Left kidney (tissue), 2 donors: ENCODE results near the gene TBX2. TPM values are rescaled to one million over a fixed set of nuclear protein-coding genes. Genes with fewer than 3 reads are reported as not detected.

Experiments used
- DNase-seq: peaks from one replicate; pipeline ENCODE4 v3.0.0-alpha.2; 2013
- polyA plus RNA-seq: library from polyadenylated mRNA; unstranded; fragments of 120-200 nt; gene quantifications from one replicate; pipeline ENCODE4 v1.2.1, GENCODE V29; 2013; ENCODE audit not compliant: insufficient read length

The TBX2 gene
- polyA plus RNA-seq, 1 donor = 55.9 TPM

GRCh38 chr17:61386251-61386650 is 13.4 kb upstream of the TBX2 start:
- DNase-seq = no peak

DNA sequence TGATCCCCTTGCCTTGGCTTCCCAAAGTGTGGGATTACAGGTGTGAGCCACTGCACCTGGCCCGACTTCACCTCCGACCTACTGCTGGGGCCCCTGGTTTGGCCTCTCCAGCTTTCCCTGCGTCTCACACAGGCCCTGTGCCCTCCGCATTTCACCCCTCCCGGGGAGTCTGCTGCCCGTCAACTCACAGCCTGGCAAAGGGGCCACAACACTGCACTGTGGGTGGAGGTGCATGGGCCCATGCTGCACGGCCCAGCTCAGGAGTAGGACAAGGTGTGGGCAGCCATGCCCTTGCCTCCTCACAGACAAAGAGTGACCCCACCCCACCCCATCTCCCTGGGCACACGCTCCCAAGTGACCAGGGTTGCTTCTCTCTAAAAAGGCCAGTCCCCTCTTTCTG is 12.6 kb upstream of the TBX2 start:
- DNase-seq = no peak

DNA sequence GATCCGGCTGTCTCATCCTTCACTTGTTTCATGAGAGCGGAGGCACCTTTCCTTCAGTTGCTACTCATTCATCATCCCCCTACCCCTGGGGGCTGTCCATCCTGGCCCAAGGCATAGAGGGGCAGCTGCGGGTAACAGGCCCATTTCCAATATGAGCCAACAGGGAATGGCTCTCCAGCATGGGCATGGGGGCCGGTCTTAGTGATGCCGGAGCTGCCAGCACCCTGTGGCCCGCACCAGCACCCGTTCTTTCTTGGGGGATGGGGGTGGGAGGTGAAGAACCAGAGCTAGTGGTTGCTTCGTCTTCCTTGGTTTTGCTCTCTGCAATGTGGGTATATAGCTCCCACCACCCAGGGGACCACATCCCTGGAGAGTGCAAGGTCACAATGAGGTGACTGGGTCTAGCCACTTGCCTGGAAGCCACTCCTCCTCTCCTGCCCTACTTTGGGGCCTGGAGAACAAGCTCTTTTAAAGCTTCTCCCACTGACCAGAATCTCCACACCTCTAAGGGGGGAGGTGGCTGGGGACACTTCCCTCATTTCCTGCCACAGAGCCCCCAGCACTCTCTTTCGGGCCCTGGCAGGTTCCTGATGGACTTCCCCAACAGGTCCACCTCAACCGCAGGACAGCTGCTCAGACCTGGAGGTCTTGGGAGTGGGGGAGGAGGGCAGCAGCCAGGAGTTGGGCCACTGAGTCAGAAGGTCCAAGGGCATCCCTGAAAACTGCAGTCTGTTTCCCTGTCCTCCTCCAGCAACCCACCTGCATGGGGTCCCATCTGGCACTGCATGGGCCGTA is 11.9 kb upstream of the TBX2 start:
- DNase-seq = no peak

- DNase-seq = no peak
Measured at GRCh38 chr17:61388561-61389356, 10.9 kb upstream of the TBX2 start.

DNA sequence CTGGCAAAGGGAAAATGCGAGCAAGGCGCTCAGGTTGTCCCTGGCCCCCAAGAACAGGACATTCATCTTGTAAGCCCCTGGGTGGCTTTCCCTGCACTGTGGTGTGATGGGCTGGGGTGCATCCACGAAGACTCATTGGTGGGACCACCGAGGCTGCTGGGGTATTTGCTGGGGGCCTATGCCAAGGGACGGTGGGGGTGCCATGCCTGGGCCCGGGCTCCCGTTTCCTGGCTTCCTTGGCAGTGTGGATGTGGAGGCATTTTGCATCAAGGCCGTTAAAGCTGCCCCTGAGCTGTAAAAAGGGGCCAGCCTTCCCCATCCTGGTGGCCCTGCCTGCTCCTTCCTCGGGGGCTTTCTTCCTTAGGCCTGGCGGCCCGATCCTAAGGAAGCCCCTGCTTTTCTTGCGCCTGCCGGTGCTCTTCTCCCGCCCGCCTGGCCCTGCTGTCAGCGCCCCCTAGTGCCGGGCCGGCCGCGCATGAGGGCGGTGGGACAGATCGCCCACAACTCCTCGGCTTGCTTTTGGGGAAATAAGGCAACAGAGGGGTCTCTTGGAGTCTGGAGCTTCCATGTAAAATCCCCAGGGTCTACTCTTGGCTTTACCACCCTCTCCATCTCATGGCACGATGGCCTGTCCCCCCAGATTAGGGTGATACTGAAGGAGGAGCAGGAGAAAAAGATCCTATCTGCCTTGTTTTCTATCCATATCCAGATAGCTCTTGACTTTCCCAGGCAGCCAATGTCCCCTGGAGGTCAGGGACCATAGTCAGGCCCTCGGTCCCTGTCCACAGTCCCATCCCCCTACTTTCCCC is 9.8 kb upstream of the TBX2 start:
- no peak for DNase-seq

DNA sequence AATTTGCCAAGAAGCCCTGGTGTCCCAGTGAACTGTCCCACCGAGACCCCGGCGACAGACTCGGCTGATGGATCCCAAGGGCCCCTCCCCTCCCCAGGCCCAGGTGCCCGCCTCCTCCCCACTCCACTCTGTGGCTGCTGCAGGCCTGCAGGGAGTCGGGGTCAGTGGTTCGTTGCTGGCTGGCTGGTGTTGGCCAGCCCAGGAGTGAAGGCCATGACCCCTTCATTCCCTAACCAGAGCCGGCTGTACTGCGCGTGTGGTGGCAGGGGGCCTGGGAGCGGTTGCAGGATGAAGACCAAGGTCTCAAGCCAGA is 9.2 kb upstream of the TBX2 start:
- DNase-seq = no peak

DNA sequence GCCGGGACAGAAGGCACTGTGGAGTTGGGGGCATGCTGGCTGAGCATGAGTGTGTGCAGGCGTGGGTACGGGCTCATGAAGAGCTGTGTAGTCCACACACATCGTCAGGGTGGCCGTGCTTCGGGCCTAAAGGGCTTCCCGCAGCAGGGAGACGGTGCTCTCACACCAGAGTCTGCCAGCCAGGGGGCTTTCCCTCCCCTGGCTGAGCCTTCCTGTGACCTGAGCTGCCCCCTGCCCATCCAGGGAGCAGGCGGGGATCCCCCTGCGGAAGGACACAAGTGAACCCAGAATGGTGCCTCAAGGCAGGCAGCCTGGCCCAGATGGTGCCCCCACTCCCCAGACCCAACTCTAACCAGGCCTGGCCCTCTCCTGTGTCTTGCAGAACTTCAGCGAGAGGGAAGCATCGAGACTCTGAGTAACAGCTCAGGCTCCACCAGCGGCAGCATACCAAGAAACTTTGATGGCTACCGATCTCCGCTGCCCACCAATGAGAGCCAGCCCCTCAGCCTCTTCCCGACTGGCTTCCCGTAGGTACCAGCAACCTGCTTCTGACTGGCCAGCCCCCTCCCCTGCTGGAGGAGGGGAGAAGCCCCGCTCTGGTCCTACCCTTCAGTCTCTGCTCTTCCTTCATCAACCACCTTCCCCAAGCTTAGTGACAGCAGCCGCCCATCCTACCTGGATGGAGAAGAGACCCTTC is 7.9 kb upstream of the TBX2 start:
- DNase-seq = no peak

DNA sequence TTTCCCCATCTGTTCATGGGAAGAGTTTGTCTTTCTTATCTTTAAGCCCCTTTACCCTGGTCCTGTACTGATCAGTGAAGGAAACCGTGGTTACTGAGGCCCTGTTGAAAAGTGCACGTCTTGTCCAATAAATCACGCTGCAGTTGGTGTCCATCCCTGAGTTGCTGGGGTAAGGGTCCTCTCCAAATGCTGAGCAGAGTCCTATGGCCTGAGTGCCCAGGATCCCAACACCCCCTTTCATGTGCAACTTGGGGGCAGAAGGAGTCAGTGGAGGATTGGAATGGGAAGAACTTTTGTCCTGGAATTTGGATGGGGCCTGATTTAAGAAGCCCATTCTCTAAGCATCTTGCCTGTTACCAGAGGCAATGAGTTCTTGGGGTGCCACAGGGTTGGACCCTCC is 7.0 kb upstream of the TBX2 start:
- no peak for DNase-seq

GRCh38 chr17:61393550-61393903 is 6.1 kb upstream of the TBX2 start:
- no peak for DNase-seq

- DNase-seq = no peak
Measured at GRCh38 chr17:61393904-61394629, 5.6 kb upstream of the TBX2 start.

GRCh38 chr17:61394630-61395408 is 4.8 kb upstream of the TBX2 start:
- no peak for DNase-seq

DNA sequence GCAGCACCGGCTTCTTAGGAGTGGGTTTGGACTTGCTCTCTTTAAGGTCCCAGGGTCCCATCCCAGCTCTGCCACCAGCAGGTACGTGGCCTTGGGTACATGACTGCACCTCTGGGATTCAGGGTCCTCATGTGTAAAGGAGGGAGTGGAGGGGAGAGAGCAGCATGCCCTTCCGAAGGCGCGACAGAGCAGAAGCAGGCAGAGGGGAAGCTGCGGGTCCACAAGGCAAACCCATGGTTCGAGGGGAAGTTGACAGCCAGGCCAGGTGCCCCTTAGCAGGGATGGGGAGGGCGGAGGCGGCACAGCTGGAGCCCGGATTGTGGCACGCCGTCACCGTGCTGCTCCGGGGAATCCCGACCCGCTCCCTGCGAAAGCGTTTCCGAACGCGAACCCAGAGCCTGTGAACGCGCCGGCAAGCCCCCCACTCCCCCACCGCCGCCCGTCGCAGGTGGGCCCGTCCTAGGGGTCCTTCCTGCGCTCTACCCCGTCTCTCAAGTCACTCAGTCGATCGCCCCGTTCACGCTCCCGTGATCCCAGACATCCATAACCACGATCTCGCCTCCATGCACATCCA is 4.1 kb upstream of the TBX2 start:
- no peak for DNase-seq

- DNase-seq = no peak
Measured at GRCh38 chr17:61395983-61396585, 3.6 kb upstream of the TBX2 start.

- no peak for DNase-seq
Measured at GRCh38 chr17:61396586-61397085, 3.0 kb upstream of the TBX2 start.

- no peak for DNase-seq
Measured at GRCh38 chr17:61397086-61397842, 2.4 kb upstream of the TBX2 start.

- no peak for DNase-seq
Measured at GRCh38 chr17:61398721-61399130, 917 bp upstream of the TBX2 start.

GRCh38 chr17:61400066-61400716 is 548 bp downstream of the TBX2 start:
- DNase-seq = no peak

GRCh38 chr17:61400717-61401388 is 1.2 kb downstream of the TBX2 start:
- no peak for DNase-seq
